K562 (cell line): Measurements from ENCODE around the gene ZEB2. TPM values are rescaled to one million over a fixed set of nuclear protein-coding genes. Genes with fewer than 3 reads are reported as not detected.

ENCODE experiments used
- CBFA2T2 ChIP-seq: fragments of 450-650 bp; conservative IDR thresholded peaks from 2 replicates; pipeline ENCODE4 v1.6.1; 2017; ENCODE audit warnings: mild to moderate bottlenecking
- CXXC5 ChIP-seq: fragments of 250-450 bp; sonication (Bioruptor Pico); IDR thresholded peaks from 2 replicates; pipeline ENCODE4 v1.8.0; 2022; ENCODE audit warnings: inconsistent platforms, mild to moderate bottlenecking, moderate library complexity
- ERF ChIP-seq: fragments of 450-650 bp; formaldehyde crosslinking; IDR thresholded peaks from 2 replicates; pipeline ENCODE4 v1.4.0; 2020; ENCODE audit warnings: mild to moderate bottlenecking, mixed read lengths
- EWSR1 ChIP-seq: fragments of 450-650 bp; IDR thresholded peaks from 2 replicates; pipeline ENCODE4 v1.6.1; 2018; ENCODE audit warnings: borderline replicate concordance, mild to moderate bottlenecking, low read depth, moderate library complexity; ENCODE audit not compliant: partially characterized antibody
- MAFK ChIP-seq: IDR thresholded peaks from 2 replicates; pipeline ENCODE4 v1.6.1; 2011; ENCODE audit warnings: low read length, improper control_type of control experiment
- NR2C1 ChIP-seq, 2 experiments: fragments of 450-650 bp; IDR thresholded peaks; 2 replicates each; pipeline ENCODE4 v1.6.1; 2017; ENCODE audit warnings: mild to moderate bottlenecking in 2 of 2, antibody characterized with exemption in 1 of 2, inconsistent platforms in 1 of 2, missing compliant biosample characterization in 1 of 2, missing genetic modification characterization in 1 of 2
- NR2C2 ChIP-seq, 2 experiments: fragments of 200-800 bp in 1 of 2; sonication (Bioruptor generic) in 1 of 2; sonication (generic) in 1 of 2; formaldehyde crosslinking in 1 of 2; IDR thresholded peaks; 2 replicates each; pipeline versions ENCODE4 v1.6.1 to v1.8.0; 2016 to 2022; ENCODE audit warnings: mild to moderate bottlenecking in 1 of 2, missing compliant biosample characterization in 1 of 2, missing genetic modification characterization in 1 of 2, missing genetic modification reagents in 1 of 2
- PTTG1 ChIP-seq: fragments of 450-650 bp; IDR thresholded peaks from 2 replicates; pipeline ENCODE4 v1.6.1; 2016; ENCODE audit warnings: low read depth, mild to moderate bottlenecking, missing genetic modification characterization, missing compliant biosample characterization
- RBM25 ChIP-seq: fragments of 200-400 bp; formaldehyde crosslinking; IDR thresholded peaks from 2 replicates; pipeline ENCODE4 v1.6.1; 2018; ENCODE audit warnings: low read length, low read depth, moderate library complexity; ENCODE audit not compliant: severe bottlenecking
- XRCC3 ChIP-seq: fragments of 450-650 bp; IDR thresholded peaks from 2 replicates; pipeline ENCODE4 v1.6.1; 2017; ENCODE audit warnings: mild to moderate bottlenecking, moderate library complexity
- ZNF197 ChIP-seq: fragments of 200-800 bp; sonication (Bioruptor generic); IDR thresholded peaks from 2 replicates; pipeline ENCODE4 v1.6.1; 2016; ENCODE audit warnings: low read depth, missing genetic modification characterization, missing compliant biosample characterization
- ZNF644 ChIP-seq: fragments of 200-800 bp; sonication (Bioruptor generic); IDR thresholded peaks from 2 replicates; pipeline ENCODE4 v1.6.1; 2016; ENCODE audit warnings: low read depth, missing genetic modification characterization, missing compliant biosample characterization
- polyA plus RNA-seq, 8 experiments: library from polyadenylated mRNA; depleted of rRNA in 4 of 8; stranded (reverse) in 5 of 8; unstranded in 3 of 8; fragments of >200 nt; fragmentation: Nextera tagmentation in 2 of 8; fragmentation: Illumina TruSeq in 1 of 8; extraction: Ambion mirVana in 2 of 8; extraction: Trizol in 1 of 8; gene quantifications; 2 replicates each; pipeline versions ENCODE4 v1.2.1 to v1.2.3, GENCODE V29; 2011 to 2014; ENCODE audit warnings: inconsistent platforms in 1 of 8, missing spikeins in 1 of 8
- total RNA-seq, 7 experiments: library from RNA; depleted of rRNA in 6 of 7; stranded (reverse); fragments of >200 nt in 6 of 7; fragmentation: Illumina TruSeq in 2 of 7; extraction: Trizol in 2 of 7; gene quantifications; 2 replicates each; pipeline versions ENCODE4 v1.2.1 to v1.2.3, GENCODE V29; 2011 to 2021; ENCODE audit warnings: low replicate concordance in 1 of 7
- TF ChIP-seq, protein P1 (sequence below): sonication (generic); formaldehyde crosslinking; IDR thresholded peaks from 2 replicates; pipeline ENCODE4 v1.5.0; 2020; ENCODE audit warnings: missing genetic modification reagents
- TF ChIP-seq, protein P2 (sequence below), 2 experiments: fragments of 200-800 bp in 1 of 2; sonication (Bioruptor generic) in 1 of 2; sonication (generic) in 1 of 2; formaldehyde crosslinking in 1 of 2; IDR thresholded peaks in 1 of 2; conservative IDR thresholded peaks in 1 of 2; 2 replicates each; pipeline versions ENCODE4 v1.5.0 to v1.6.1; 2016 to 2020; ENCODE audit warnings: missing compliant biosample characterization in 1 of 2, missing genetic modification characterization in 1 of 2, missing genetic modification reagents in 1 of 2
- TF ChIP-seq, protein P3 (sequence below): fragments of 450-650 bp; IDR thresholded peaks from 2 replicates; pipeline ENCODE4 v1.7.1; 2018; ENCODE audit warnings: mild to moderate bottlenecking, low read depth; ENCODE audit not compliant: partially characterized antibody
- TF ChIP-seq, protein P4 (sequence below): fragments of 450-650 bp; IDR thresholded peaks from 2 replicates; pipeline ENCODE4 v1.6.1; 2017; ENCODE audit warnings: antibody characterized with exemption, mild to moderate bottlenecking

The ZEB2 gene
- total and polyA plus RNA-seq, 9 of the 15 experiments (the other 6 are each of a cell fraction or from before 2014, with no cell fraction given), result 15.1 to 113 (median 72.3) TPM

DNA sequence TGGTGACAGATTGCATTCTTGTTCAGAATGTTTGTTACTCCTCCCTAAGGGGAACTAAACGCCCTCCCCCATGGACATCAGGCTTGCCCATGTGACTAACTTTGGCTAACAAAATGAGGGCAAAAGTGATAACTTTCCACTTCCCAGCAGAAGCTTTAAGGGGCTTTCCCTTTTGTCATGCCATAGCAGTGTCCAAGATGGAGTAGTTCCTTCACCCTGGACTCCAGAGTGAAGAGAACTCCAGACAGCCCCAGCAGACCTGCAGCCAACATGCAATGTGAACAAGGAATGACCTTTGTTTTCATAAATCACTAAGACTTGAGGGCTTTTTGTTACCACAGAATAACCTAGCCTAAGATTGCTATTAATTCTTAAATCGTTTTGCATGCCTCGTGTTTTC, 163.5 kb downstream of the ZEB2 start (continued):
- TF ChIP-seq, protein P1, sequence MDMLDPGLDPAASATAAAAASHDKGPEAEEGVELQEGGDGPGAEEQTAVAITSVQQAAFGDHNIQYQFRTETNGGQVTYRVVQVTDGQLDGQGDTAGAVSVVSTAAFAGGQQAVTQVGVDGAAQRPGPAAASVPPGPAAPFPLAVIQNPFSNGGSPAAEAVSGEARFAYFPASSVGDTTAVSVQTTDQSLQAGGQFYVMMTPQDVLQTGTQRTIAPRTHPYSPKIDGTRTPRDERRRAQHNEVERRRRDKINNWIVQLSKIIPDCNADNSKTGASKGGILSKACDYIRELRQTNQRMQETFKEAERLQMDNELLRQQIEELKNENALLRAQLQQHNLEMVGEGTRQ (CRISPR knock-in tag), result peak; percentile 59
- TF ChIP-seq NR2C1 (IDR thresholded peaks at IDR 0.05) (no peak), NR2C1 (tag; IDR thresholded peaks at IDR 0.05) (0 out of 2 replicates have a peak, but pooled peaks have one; percentile 47), EWSR1 (no peak), ZNF197 (CRISPR knock-in tag) (0 out of 2 replicates have a peak, but pooled peaks have one; percentile 34), MAFK (no peak), ERF (CRISPR knock-in tag) (peak; percentile 59; the same call in 1 of the 2 replicates), RBM25 (no peak), PTTG1 (0 out of 2 replicates have a peak, but pooled peaks have one; percentile 39), XRCC3 (no peak), NR2C2 (CRISPR knock-in tag; IDR thresholded peaks at IDR 0.05) (no peak), NR2C2 (tag; IDR thresholded peaks at IDR 0.05) (0 out of 2 replicates have a peak, but pooled peaks have one; percentile 16), CXXC5 (CRISPR knock-in tag) (peak; percentile 25), CBFA2T2 (no peak), ZNF644 (tag) (no peak)
- TF ChIP-seq, protein P2, sequence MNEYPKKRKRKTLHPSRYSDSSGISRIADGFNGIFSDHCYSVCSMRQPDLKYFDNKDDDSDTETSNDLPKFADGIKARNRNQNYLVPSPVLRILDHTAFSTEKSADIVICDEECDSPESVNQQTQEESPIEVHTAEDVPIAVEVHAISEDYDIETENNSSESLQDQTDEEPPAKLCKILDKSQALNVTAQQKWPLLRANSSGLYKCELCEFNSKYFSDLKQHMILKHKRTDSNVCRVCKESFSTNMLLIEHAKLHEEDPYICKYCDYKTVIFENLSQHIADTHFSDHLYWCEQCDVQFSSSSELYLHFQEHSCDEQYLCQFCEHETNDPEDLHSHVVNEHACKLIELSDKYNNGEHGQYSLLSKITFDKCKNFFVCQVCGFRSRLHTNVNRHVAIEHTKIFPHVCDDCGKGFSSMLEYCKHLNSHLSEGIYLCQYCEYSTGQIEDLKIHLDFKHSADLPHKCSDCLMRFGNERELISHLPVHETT (CRISPR knock-in tag; conservative IDR thresholded peaks at IDR 0.05 in 1 of 2, IDR thresholded peaks at IDR 0.05 in 1 of 2), result peak in 1 of 2 experiments; percentile 57; a peak in 1 of 4 replicates
- TF ChIP-seq, protein P3, sequence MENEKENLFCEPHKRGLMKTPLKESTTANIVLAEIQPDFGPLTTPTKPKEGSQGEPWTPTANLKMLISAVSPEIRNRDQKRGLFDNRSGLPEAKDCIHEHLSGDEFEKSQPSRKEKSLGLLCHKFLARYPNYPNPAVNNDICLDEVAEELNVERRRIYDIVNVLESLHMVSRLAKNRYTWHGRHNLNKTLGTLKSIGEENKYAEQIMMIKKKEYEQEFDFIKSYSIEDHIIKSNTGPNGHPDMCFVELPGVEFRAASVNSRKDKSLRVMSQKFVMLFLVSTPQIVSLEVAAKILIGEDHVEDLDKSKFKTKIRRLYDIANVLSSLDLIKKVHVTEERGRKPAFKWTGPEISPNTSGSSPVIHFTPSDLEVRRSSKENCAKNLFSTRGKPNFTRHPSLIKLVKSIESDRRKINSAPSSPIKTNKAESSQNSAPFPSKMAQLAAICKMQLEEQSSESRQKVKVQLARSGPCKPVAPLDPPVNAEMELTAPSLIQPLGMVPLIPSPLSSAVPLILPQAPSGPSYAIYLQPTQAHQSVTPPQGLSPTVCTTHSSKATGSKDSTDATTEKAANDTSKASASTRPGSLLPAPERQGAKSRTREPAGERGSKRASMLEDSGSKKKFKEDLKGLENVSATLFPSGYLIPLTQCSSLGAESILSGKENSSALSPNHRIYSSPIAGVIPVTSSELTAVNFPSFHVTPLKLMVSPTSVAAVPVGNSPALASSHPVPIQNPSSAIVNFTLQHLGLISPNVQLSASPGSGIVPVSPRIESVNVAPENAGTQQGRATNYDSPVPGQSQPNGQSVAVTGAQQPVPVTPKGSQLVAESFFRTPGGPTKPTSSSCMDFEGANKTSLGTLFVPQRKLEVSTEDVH, result no peak
- TF ChIP-seq, protein P4, sequence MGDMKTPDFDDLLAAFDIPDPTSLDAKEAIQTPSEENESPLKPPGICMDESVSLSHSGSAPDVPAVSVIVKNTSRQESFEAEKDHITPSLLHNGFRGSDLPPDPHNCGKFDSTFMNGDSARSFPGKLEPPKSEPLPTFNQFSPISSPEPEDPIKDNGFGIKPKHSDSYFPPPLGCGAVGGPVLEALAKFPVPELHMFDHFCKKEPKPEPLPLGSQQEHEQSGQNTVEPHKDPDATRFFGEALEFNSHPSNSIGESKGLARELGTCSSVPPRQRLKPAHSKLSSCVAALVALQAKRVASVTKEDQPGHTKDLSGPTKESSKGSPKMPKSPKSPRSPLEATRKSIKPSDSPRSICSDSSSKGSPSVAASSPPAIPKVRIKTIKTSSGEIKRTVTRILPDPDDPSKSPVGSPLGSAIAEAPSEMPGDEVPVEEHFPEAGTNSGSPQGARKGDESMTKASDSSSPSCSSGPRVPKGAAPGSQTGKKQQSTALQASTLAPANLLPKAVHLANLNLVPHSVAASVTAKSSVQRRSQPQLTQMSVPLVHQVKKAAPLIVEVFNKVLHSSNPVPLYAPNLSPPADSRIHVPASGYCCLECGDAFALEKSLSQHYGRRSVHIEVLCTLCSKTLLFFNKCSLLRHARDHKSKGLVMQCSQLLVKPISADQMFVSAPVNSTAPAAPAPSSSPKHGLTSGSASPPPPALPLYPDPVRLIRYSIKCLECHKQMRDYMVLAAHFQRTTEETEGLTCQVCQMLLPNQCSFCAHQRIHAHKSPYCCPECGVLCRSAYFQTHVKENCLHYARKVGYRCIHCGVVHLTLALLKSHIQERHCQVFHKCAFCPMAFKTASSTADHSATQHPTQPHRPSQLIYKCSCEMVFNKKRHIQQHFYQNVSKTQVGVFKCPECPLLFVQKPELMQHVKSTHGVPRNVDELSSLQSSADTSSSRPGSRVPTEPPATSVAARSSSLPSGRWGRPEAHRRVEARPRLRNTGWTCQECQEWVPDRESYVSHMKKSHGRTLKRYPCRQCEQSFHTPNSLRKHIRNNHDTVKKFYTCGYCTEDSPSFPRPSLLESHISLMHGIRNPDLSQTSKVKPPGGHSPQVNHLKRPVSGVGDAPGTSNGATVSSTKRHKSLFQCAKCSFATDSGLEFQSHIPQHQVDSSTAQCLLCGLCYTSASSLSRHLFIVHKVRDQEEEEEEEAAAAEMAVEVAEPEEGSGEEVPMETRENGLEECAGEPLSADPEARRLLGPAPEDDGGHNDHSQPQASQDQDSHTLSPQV, result peak; percentile 67
